HL-60 (cell line): Measurements from ENCODE around the gene SPATS2.

ENCODE experiments used
- CTCF ChIP-seq: IDR thresholded peaks from one replicate; pipeline ENCODE4 v1.5.1; 2011; ENCODE audit warnings: low read length, control low read depth, inconsistent platforms; ENCODE audit not compliant: insufficient read depth
- GABPA ChIP-seq: IDR thresholded peaks from 2 replicates; pipeline ENCODE4 v1.6.1; 2012; ENCODE audit warnings: low read depth
- REST ChIP-seq: IDR thresholded peaks from 2 replicates; pipeline ENCODE4 v1.6.1; 2012; ENCODE audit warnings: low read depth; ENCODE audit not compliant: insufficient replicate concordance

- no peak for TF ChIP-seq CTCF
- no peak for TF ChIP-seq GABPA
- no peak for TF ChIP-seq REST
These were observed 104.3 kb downstream of the SPATS2 start for GRCh38 chr12:49471557-49471956.
